Erythroblast (primary cell): ENCODE measurements around the gene CATSPERB.

Experiments
- GATA1 ChIP-seq: IDR thresholded peaks from 2 replicates; pipeline ENCODE4 v1.6.1; 2011; ENCODE audit warnings: low read depth, mild to moderate bottlenecking, control low read depth, low read length, moderate library complexity
- POLR2A ChIP-seq: IDR thresholded peaks from 2 replicates; pipeline ENCODE4 v1.6.1; 2011; ENCODE audit warnings: mild to moderate bottlenecking, low read length

DNA sequence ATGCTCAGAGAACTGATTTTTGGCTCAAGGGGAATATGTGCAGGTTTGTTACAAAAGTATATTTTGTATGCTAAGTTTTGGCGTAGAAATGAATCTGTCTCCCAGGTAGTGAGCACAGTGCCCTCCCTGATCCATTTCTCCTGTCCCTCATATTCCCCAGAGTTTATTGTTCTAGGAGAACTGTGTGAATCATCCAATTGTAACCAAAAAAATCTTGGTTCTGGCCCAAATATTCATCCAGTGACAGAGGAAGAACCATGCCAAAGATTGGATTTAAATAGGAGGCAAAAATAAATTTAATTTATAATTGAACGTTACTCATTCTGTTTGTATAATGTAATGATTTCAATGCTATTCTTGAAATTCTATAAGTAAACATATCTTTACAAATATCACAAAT, 4.8 kb downstream of the CATSPERB start:
- TF ChIP-seq POLR2A (no peak), GATA1 (no peak)
